ENCODE data around the gene CPVL.

- TF ChIP-seq JUND (IDR thresholded peaks at IDR 0.05; ENCODE audit: low read length) (no peak), PHF8 (conservative IDR thresholded peaks at IDR 0.05; ENCODE audit: low read depth, low read length) (no peak), RFX5 (IDR thresholded peaks at IDR 0.05; ENCODE audit: borderline replicate concordance, low read depth, low read length) (no peak), TAF1 (IDR thresholded peaks at IDR 0.05; ENCODE audit: low read depth, low read length) (no peak), JUN (IDR thresholded peaks at IDR 0.05; ENCODE audit: low read depth, low read length) (no peak), CBX8 (IDR thresholded peaks at IDR 0.05; ENCODE audit: borderline replicate concordance, low read depth, low read length) (no peak), EGR1 (IDR thresholded peaks at IDR 0.05; ENCODE audit: borderline replicate concordance, low read depth, low read length) (no peak), EP300 (IDR thresholded peaks at IDR 0.05; ENCODE audit: borderline replicate concordance in 1 of 2, low read depth in 2 of 2, low read length in 2 of 2) (no peak), ZNF274 (IDR thresholded peaks at IDR 0.05; ENCODE audit: borderline replicate concordance, extremely low read depth, low read length) (no peak), HDAC6 (IDR thresholded peaks at IDR 0.05; ENCODE audit: low read depth, low read length) (no peak), YY1 (IDR thresholded peaks at IDR 0.05; ENCODE audit: low read depth, low read length) (no peak), POLR2AphosphoS5 (IDR thresholded peaks at IDR 0.05; ENCODE audit: low read depth, low read length) (no peak), CHD7 (IDR thresholded peaks at IDR 0.05; ENCODE audit: insufficient replicate concordance, low read length) (no peak)
- TF ChIP-seq, protein P1, sequence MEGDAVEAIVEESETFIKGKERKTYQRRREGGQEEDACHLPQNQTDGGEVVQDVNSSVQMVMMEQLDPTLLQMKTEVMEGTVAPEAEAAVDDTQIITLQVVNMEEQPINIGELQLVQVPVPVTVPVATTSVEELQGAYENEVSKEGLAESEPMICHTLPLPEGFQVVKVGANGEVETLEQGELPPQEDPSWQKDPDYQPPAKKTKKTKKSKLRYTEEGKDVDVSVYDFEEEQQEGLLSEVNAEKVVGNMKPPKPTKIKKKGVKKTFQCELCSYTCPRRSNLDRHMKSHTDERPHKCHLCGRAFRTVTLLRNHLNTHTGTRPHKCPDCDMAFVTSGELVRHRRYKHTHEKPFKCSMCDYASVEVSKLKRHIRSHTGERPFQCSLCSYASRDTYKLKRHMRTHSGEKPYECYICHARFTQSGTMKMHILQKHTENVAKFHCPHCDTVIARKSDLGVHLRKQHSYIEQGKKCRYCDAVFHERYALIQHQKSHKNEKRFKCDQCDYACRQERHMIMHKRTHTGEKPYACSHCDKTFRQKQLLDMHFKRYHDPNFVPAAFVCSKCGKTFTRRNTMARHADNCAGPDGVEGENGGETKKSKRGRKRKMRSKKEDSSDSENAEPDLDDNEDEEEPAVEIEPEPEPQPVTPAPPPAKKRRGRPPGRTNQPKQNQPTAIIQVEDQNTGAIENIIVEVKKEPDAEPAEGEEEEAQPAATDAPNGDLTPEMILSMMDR (IDR thresholded peaks at IDR 0.05; ENCODE audit: control extremely low read depth in 1 of 3, insufficient read depth in 1 of 3, low read depth in 1 of 3, low read length in 3 of 3) = peak in 2 of 3 experiments; percentile 89 to 90; a peak in 3 of 4 replicates
Observed at GRCh38 chr7:29105752-29106668, 40.3 kb downstream of the CPVL start.

Data from H1 (cell line).